HepG2 (cell line): ENCODE measurements around the gene MEF2B. TPM values are rescaled to one million over a fixed set of nuclear protein-coding genes. Genes with fewer than 3 reads are reported as not detected.
A peak's percentile ranks its signal among the peaks of the same experiment; 100 is the strongest.

Experiments used
- ELF3 ChIP-seq: IDR thresholded peaks from 2 replicates; pipeline ENCODE4 v1.6.1; 2016; ENCODE audit warnings: missing genetic modification reagents, missing compliant biosample characterization
- NR2C2 ChIP-seq: sonication (generic); formaldehyde crosslinking; IDR thresholded peaks from 2 replicates; pipeline ENCODE4 v1.4.0; 2020; ENCODE audit warnings: missing genetic modification reagents, mild to moderate bottlenecking, moderate library complexity, borderline replicate concordance
- RBAK ChIP-seq: sonication (generic); formaldehyde crosslinking; IDR thresholded peaks from 2 replicates; pipeline ENCODE4 v1.5.1; 2020; ENCODE audit warnings: mild to moderate bottlenecking, missing genetic modification reagents
- SAFB2 ChIP-seq: sonication (generic); formaldehyde crosslinking; IDR thresholded peaks from 2 replicates; pipeline ENCODE4 v1.5.1; 2020; ENCODE audit warnings: missing genetic modification reagents, low read depth, mild to moderate bottlenecking, borderline replicate concordance
- SATB2 ChIP-seq: sonication (generic); formaldehyde crosslinking; IDR thresholded peaks from 2 replicates; pipeline ENCODE4 v1.5.0; 2020; ENCODE audit warnings: missing genetic modification reagents
- ZNF20 ChIP-seq: sonication (generic); formaldehyde crosslinking; IDR thresholded peaks from 2 replicates; pipeline ENCODE4 v1.4.0; 2020; ENCODE audit warnings: mild to moderate bottlenecking, moderate library complexity, missing genetic modification reagents
- ZNF224 ChIP-seq: sonication (generic); formaldehyde crosslinking; IDR thresholded peaks from 2 replicates; pipeline ENCODE4 v1.5.0; 2020; ENCODE audit warnings: mild to moderate bottlenecking, missing genetic modification reagents
- ZNF329 ChIP-seq: sonication (generic); formaldehyde crosslinking; IDR thresholded peaks from 2 replicates; pipeline ENCODE4 v1.9.0; 2021; ENCODE audit warnings: low read depth, mild to moderate bottlenecking, missing genetic modification reagents
- ZNF337 ChIP-seq: sonication (generic); formaldehyde crosslinking; IDR thresholded peaks from 2 replicates; pipeline ENCODE4 v1.5.1; 2020; ENCODE audit warnings: missing genetic modification reagents, low read depth, mild to moderate bottlenecking, borderline replicate concordance
- ZNF367 ChIP-seq: sonication (generic); formaldehyde crosslinking; IDR thresholded peaks from 2 replicates; pipeline ENCODE4 v1.4.0; 2020; ENCODE audit warnings: missing genetic modification reagents, borderline replicate concordance
- ZNF382 ChIP-seq: sonication (generic); formaldehyde crosslinking; IDR thresholded peaks from 2 replicates; pipeline ENCODE4 v1.5.0; 2020; ENCODE audit warnings: missing genetic modification reagents, mild to moderate bottlenecking, borderline replicate concordance
- ZNF644 ChIP-seq: IDR thresholded peaks from 2 replicates; pipeline ENCODE4 v1.6.1; 2016; ENCODE audit warnings: low read depth
- ZNF710 ChIP-seq: sonication (generic); formaldehyde crosslinking; IDR thresholded peaks from 2 replicates; pipeline ENCODE4 v1.5.0; 2020; ENCODE audit warnings: mild to moderate bottlenecking, missing genetic modification reagents, borderline replicate concordance
- polyA plus RNA-seq, 8 experiments: library from polyadenylated mRNA; depleted of rRNA in 3 of 8; stranded (reverse) in 7 of 8; unstranded in 1 of 8; fragments of >200 nt; fragmentation: Illumina TruSeq in 4 of 8; extraction: Trizol in 4 of 8; gene quantifications; 2 replicates each; pipeline versions ENCODE4 v1.2.1 to v1.2.3, GENCODE V29; 2011 to 2016; ENCODE audit warnings: low read depth in 4 of 8, missing spikeins in 1 of 8, mixed read lengths in 1 of 8; ENCODE audit not compliant: insufficient read depth in 1 of 8
- total RNA-seq, 5 experiments: library from RNA; depleted of rRNA; stranded (reverse); fragments of >200 nt; fragmentation: Illumina TruSeq; extraction: Trizol; gene quantifications; 2 replicates each; pipeline ENCODE4 v1.2.3, GENCODE V29; 2016; ENCODE audit warnings: low read depth in 1 of 5
- TF ChIP-seq, protein P1 (sequence below): IDR thresholded peaks from 2 replicates; pipeline ENCODE4 v1.6.1; 2016; ENCODE audit warnings: missing genetic modification reagents, missing compliant biosample characterization
- TF ChIP-seq, protein P2 (sequence below): sonication (generic); formaldehyde crosslinking; IDR thresholded peaks from 2 replicates; pipeline ENCODE4 v1.5.1; 2020; ENCODE audit warnings: mild to moderate bottlenecking, missing genetic modification reagents, moderate library complexity
- TF ChIP-seq, protein P3 (sequence below): sonication (generic); formaldehyde crosslinking; conservative IDR thresholded peaks from 2 replicates; pipeline ENCODE4 v1.8.0; 2022; ENCODE audit warnings: mild to moderate bottlenecking, moderate library complexity, missing genetic modification reagents
- TF ChIP-seq, protein P4 (sequence below): IDR thresholded peaks from 2 replicates; pipeline ENCODE4 v1.6.1; 2012; ENCODE audit warnings: low read depth, low read length, improper control_type of control experiment
- TF ChIP-seq, protein P5 (sequence below): sonication (generic); formaldehyde crosslinking; IDR thresholded peaks from 2 replicates; pipeline ENCODE4 v1.5.0; 2020; ENCODE audit warnings: mild to moderate bottlenecking, missing genetic modification reagents

Gene MEF2B
- total and polyA plus RNA-seq, 2 of the 13 experiments (the other 11 are each of a cell fraction or from before 2014, with no cell fraction given) = 1.2 to 1.7 TPM

- TF ChIP-seq NR2C2 (CRISPR knock-in tag) = peak; percentile 84
- TF ChIP-seq RBAK = no peak
- TF ChIP-seq, protein P1, sequence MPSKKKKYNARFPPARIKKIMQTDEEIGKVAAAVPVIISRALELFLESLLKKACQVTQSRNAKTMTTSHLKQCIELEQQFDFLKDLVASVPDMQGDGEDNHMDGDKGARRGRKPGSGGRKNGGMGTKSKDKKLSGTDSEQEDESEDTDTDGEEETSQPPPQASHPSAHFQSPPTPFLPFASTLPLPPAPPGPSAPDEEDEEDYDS = peak; percentile 63
- TF ChIP-seq ELF3 = peak; percentile 37; the same call in 1 of the 2 replicates
- TF ChIP-seq ZNF20 (CRISPR knock-in tag) = no peak
- TF ChIP-seq, protein P2, sequence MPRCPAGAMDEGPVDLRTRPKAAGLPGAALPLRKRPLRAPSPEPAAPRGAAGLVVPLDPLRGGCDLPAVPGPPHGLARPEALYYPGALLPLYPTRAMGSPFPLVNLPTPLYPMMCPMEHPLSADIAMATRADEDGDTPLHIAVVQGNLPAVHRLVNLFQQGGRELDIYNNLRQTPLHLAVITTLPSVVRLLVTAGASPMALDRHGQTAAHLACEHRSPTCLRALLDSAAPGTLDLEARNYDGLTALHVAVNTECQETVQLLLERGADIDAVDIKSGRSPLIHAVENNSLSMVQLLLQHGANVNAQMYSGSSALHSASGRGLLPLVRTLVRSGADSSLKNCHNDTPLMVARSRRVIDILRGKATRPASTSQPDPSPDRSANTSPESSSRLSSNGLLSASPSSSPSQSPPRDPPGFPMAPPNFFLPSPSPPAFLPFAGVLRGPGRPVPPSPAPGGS (CRISPR knock-in tag) = 0 out of 2 replicates have a peak, but pooled peaks have one; percentile 15
- TF ChIP-seq, protein P3, sequence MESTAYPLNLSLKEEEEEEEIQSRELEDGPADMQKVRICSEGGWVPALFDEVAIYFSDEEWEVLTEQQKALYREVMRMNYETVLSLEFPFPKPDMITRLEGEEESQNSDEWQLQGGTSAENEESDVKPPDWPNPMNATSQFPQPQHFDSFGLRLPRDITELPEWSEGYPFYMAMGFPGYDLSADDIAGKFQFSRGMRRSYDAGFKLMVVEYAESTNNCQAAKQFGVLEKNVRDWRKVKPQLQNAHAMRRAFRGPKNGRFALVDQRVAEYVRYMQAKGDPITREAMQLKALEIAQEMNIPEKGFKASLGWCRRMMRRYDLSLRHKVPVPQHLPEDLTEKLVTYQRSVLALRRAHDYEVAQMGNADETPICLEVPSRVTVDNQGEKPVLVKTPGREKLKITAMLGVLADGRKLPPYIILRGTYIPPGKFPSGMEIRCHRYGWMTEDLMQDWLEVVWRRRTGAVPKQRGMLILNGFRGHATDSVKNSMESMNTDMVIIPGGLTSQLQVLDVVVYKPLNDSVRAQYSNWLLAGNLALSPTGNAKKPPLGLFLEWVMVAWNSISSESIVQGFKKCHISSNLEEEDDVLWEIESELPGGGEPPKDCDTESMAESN (CRISPR knock-in tag) = no peak; the same call in 1 of the 2 replicates
- TF ChIP-seq ZNF644 = peak; percentile 50
- 0 out of 2 replicates have a peak, but pooled peaks have one; percentile 41 for TF ChIP-seq ZNF329 (CRISPR knock-in tag)
- no peak for TF ChIP-seq ZNF367 (CRISPR knock-in tag)
- TF ChIP-seq SAFB2 (CRISPR knock-in tag) = 0 out of 2 replicates have a peak, but pooled peaks have one; percentile 46
- TF ChIP-seq, protein P4, sequence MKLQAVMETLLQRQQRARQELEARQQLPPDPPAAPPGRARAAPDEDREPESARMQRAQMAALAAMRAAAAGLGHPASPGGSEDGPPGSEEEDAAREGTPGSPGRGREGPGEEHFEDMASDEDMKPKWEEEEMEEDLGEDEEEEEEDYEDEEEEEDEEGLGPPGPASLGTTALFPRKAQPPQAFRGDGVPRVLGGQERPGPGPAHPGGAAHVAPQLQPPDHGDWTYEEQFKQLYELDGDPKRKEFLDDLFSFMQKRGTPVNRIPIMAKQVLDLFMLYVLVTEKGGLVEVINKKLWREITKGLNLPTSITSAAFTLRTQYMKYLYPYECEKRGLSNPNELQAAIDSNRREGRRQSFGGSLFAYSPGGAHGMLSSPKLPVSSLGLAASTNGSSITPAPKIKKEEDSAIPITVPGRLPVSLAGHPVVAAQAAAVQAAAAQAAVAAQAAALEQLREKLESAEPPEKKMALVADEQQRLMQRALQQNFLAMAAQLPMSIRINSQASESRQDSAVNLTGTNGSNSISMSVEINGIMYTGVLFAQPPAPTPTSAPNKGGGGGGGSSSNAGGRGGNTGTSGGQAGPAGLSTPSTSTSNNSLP = no peak
- no peak for TF ChIP-seq SATB2 (CRISPR knock-in tag)
- no peak for TF ChIP-seq ZNF382 (CRISPR knock-in tag)
- TF ChIP-seq ZNF337 (CRISPR knock-in tag) = 0 out of 2 replicates have a peak, but pooled peaks have one; percentile 23
- TF ChIP-seq ZNF224 = 0 out of 2 replicates have a peak, but pooled peaks have one; percentile 28
- TF ChIP-seq ZNF710 (CRISPR knock-in tag) = peak; percentile 87
- TF ChIP-seq, protein P5, sequence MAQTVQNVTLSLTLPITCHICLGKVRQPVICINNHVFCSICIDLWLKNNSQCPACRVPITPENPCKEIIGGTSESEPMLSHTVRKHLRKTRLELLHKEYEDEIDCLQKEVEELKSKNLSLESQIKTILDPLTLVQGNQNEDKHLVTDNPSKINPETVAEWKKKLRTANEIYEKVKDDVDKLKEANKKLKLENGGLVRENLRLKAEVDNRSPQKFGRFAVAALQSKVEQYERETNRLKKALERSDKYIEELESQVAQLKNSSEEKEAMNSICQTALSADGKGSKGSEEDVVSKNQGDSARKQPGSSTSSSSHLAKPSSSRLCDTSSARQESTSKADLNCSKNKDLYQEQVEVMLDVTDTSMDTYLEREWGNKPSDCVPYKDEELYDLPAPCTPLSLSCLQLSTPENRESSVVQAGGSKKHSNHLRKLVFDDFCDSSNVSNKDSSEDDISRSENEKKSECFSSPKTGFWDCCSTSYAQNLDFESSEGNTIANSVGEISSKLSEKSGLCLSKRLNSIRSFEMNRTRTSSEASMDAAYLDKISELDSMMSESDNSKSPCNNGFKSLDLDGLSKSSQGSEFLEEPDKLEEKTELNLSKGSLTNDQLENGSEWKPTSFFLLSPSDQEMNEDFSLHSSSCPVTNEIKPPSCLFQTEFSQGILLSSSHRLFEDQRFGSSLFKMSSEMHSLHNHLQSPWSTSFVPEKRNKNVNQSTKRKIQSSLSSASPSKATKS (CRISPR knock-in tag) = no peak
These were observed 71.1 kb downstream of the MEF2B start (continued) for GRCh38 chr19:19098703-19099632.
